DND-41 (cell line): ENCODE data around the gene RNF38.

Experiments used
- ATAC-seq: fragments of 200-7000 bp; cut with Tn5 transposase; 3 replicates; pipeline ENCODE4 v1.9.1; 2021; ENCODE audit warnings: low read depth; ENCODE audit not compliant: insufficient read depth
- DNase-seq: peaks from one replicate; pipeline ENCODE4 v3.0.0-alpha.2; 2020
- H2AFZ ChIP-seq: 2 replicates; pipeline ENCODE4 v1.6.0; 2012; ENCODE audit warnings: low read depth, low read length
- H3K27ac ChIP-seq: 2 replicates; pipeline ENCODE4 v1.5.1; 2012; ENCODE audit warnings: low read length, inconsistent platforms
- H3K27me3 ChIP-seq: fragments of 200-600 bp; sonication (generic); 2 replicates; pipeline ENCODE4 v1.6.0; 2012; ENCODE audit warnings: low read length, mild to moderate bottlenecking, inconsistent platforms; ENCODE audit not compliant: insufficient read depth, poor library complexity
- H3K36me3 ChIP-seq: 2 replicates; pipeline ENCODE4 v1.5.1; 2012; ENCODE audit warnings: low read length, inconsistent platforms; ENCODE audit not compliant: insufficient read depth
- H3K4me1 ChIP-seq: 2 replicates; pipeline ENCODE4 v1.5.1; 2012; ENCODE audit warnings: mild to moderate bottlenecking, low read length; ENCODE audit not compliant: insufficient read depth
- H3K4me2 ChIP-seq: 2 replicates; pipeline ENCODE4 v1.6.0; 2012; ENCODE audit warnings: mild to moderate bottlenecking, moderate library complexity, low read length, inconsistent platforms; ENCODE audit not compliant: insufficient read depth
- H3K4me3 ChIP-seq, 2 experiments: fragments of 200-600 bp in 1 of 2; shearing (Covaris generic) in 1 of 2; 2 replicates each; pipeline ENCODE4 v1.5.1; 2012 to 2016; ENCODE audit warnings: inconsistent platforms in 2 of 2, low read length in 2 of 2, mild to moderate bottlenecking in 2 of 2, low read depth in 1 of 2, moderate library complexity in 1 of 2
- H3K79me2 ChIP-seq: 2 replicates; pipeline ENCODE4 v1.6.0; 2012; ENCODE audit warnings: low read length, inconsistent platforms; ENCODE audit not compliant: insufficient read depth
- H3K9ac ChIP-seq: 2 replicates; pipeline ENCODE4 v1.6.0; 2012; ENCODE audit warnings: low read depth, mild to moderate bottlenecking, inconsistent platforms, low read length, moderate library complexity
- H3K9me3 ChIP-seq: 2 replicates; pipeline ENCODE4 v1.5.1; 2012; ENCODE audit warnings: low read length, moderate library complexity, mild to moderate bottlenecking, inconsistent platforms; ENCODE audit not compliant: insufficient read depth, severe bottlenecking
- H4K20me1 ChIP-seq: 2 replicates; pipeline ENCODE4 v1.6.0; 2012; ENCODE audit warnings: low read length; ENCODE audit not compliant: insufficient read depth
- EZH2 ChIP-seq: IDR thresholded peaks from 3 replicates; pipeline ENCODE4 v1.6.1; 2012; ENCODE audit warnings: borderline replicate concordance, low read depth, mild to moderate bottlenecking, moderate library complexity, low read length, inconsistent platforms; ENCODE audit not compliant: severe bottlenecking
- TF ChIP-seq, protein P1 (sequence below): IDR thresholded peaks from 2 replicates; pipeline ENCODE4 v1.5.1; 2012; ENCODE audit warnings: borderline replicate concordance, low read length, moderate library complexity, mild to moderate bottlenecking; ENCODE audit not compliant: poor library complexity, severe bottlenecking; ENCODE audit errors: extremely low read depth

The RNF38 gene

DNA sequence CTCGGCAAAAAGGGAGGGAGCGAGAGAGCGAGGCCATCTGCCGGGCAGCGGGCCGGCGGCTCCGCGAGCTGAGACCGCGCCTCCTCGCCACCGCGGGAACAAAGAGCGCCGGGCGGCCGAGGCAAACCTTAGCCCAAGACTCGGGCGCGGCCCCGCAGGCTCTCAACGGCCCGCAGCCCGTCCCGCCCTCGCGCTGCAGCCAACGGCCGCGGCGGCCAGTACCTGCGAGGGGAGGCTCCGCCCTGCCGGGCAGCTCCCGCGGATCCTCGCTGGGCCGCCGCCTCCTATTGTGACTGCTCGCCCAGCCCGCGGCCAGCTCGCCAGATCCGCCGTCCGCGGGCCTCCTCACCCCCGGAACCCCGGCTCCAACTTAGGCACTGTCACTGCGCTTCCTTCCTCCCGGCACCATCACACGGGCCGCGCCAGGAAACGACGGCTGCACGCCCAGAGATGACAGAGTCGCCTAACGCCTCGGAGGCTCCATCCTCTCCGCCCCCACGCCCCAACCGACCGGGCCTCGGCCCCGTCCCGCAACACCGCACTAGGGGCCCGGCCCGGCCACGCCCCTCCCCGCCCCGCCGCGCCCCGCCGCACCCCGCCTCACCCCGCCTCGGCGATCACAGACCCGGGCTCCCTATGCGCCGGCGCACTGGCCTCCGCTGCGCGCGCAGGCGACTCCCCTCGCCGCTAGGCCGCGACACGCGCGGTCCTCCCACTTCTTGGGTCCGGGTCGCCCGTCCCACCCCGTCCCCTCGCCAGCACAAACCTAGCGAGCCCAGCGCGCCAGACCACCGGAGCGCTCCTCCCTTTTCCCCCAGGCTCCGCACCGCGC lies 479 bp upstream of the RNF38 start:
- ATAC-seq = peak; percentile 82
- TF ChIP-seq EZH2 = no peak
- TF ChIP-seq, protein P1, sequence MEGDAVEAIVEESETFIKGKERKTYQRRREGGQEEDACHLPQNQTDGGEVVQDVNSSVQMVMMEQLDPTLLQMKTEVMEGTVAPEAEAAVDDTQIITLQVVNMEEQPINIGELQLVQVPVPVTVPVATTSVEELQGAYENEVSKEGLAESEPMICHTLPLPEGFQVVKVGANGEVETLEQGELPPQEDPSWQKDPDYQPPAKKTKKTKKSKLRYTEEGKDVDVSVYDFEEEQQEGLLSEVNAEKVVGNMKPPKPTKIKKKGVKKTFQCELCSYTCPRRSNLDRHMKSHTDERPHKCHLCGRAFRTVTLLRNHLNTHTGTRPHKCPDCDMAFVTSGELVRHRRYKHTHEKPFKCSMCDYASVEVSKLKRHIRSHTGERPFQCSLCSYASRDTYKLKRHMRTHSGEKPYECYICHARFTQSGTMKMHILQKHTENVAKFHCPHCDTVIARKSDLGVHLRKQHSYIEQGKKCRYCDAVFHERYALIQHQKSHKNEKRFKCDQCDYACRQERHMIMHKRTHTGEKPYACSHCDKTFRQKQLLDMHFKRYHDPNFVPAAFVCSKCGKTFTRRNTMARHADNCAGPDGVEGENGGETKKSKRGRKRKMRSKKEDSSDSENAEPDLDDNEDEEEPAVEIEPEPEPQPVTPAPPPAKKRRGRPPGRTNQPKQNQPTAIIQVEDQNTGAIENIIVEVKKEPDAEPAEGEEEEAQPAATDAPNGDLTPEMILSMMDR = peak; percentile 5
- Histone ChIP-seq H3K4me3 (peak overlapping the region; percentile 40 to 64), H3K4me1 (peaks cover 34% of the 10 kb centered on the region), H3K27ac (peak overlapping the region; percentile 80), H3K27me3 (no peaks in the 10 kb centered on the region), H3K4me2 (peak overlapping the region; percentile 71), H3K36me3 (no peaks in the 10 kb centered on the region; the same call in 1 of the 2 replicates), H3K9me3 (no peaks in the 10 kb centered on the region), H2AFZ (peak overlapping the region; percentile 69), H3K9ac (peak overlapping the region; percentile 92), H4K20me1 (peaks cover 13% of the 10 kb centered on the region), H3K79me2 (peaks cover 67% of the 10 kb centered on the region)
- DNase-seq = peak; percentile 88

DNA sequence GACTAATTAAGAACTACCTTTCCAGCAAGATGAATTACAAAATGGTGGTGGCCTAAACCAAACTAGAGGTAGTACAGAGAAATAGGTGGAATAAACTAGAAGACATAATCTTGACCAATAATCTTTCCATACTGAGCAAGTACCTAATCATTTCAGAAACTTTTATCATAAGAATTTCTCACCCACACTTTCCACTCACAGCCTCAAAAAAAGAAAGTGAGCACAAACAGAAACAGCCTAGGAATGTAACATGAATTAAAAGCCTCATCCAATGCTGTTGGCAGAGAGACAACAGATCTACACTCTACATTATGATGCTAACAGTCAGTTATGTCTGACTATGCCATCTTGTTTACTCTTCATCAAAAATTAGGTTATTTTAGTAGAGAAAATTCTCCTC lies 1.3 kb downstream of the RNF38 start:
- no peak overlapping the region for H3K9ac ChIP-seq
- no peak overlapping the region for H3K27ac ChIP-seq
- H3K27me3 ChIP-seq = no peaks in the 10 kb centered on the region
- peak overlapping the region; percentile 71; the same call in 1 of the 2 replicates for H3K4me2 ChIP-seq
- DNase-seq = no peak
- peaks cover 16% of the 10 kb centered on the region for H4K20me1 ChIP-seq
- no peak overlapping the region for H3K4me3 ChIP-seq
- TF ChIP-seq EZH2 = no peak
- peaks cover 34% of the 10 kb centered on the region for H3K4me1 ChIP-seq
- H3K9me3 ChIP-seq = no peaks in the 10 kb centered on the region
- H2AFZ ChIP-seq = no peak overlapping the region
- H3K36me3 ChIP-seq = peaks cover under 1% of the 10 kb centered on the region
- H3K79me2 ChIP-seq = peaks cover 81% of the 10 kb centered on the region
- ATAC-seq = no peak

DNA sequence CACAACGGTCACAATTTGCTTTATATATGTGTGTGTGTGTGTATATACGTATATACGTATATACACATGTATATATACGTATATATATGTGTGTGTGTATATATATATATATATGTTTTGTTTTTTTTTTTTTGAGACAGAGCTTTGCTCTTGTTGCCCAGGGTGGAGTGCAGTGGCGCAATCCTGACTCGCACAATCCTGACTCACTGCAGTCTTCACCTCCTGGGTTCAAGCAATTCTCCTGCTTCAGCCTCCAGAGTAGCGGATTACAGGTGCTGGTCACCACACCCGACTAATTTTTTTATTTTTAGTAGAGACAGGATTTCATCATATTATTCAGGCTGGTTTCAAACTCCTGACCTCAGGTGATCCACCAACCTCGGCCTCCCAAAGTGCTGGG lies 3.1 kb downstream of the RNF38 start:
- no peaks in the 10 kb centered on the region for H3K27me3 ChIP-seq
- H3K9ac ChIP-seq = no peak overlapping the region
- H3K27ac ChIP-seq = no peak overlapping the region
- no peaks in the 10 kb centered on the region for H3K9me3 ChIP-seq
- peaks cover 29% of the 10 kb centered on the region for H4K20me1 ChIP-seq
- TF ChIP-seq, protein P1 = no peak
- no peak for TF ChIP-seq EZH2
- DNase-seq (no peak), ATAC-seq (no peak)
- no peak overlapping the region for H3K4me2 ChIP-seq
- no peak overlapping the region for H3K4me3 ChIP-seq
- peaks cover 93% of the 10 kb centered on the region for H3K79me2 ChIP-seq
- H3K4me1 ChIP-seq = peaks cover 33% of the 10 kb centered on the region
- H2AFZ ChIP-seq = no peak overlapping the region
- peaks cover 3% of the 10 kb centered on the region for H3K36me3 ChIP-seq

DNA sequence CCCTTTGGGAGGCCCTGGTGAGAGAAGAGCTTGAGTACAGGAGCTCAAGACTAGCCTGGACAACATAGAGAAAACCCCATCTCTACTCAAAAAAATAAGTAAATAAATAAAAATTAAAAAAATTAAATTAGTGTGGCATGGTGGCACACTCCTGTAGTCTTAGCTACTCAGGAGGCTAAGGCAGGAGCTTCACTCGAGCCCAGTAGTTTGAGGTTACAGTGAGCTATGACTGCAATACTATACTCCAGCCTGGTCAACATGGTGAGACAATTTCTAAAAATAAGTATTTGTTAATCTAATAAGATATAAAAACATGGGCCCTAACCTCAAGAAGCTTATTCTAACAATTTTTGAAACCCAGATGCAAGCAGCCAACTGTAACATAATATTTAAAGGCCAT lies 7.6 kb downstream of the RNF38 start:
- H3K9me3 ChIP-seq = no peaks in the 10 kb centered on the region
- DNase-seq (no peak), ATAC-seq (no peak)
- no peak for TF ChIP-seq EZH2
- TF ChIP-seq, protein P1 = no peak
- H3K4me3 ChIP-seq = no peak overlapping the region
- no peak overlapping the region for H3K9ac ChIP-seq
- no peak overlapping the region for H3K27ac ChIP-seq
- H3K4me1 ChIP-seq = 0 out of 2 replicates have a peak, but pooled peaks cover 2% of the 10 kb centered on the region
- no peak overlapping the region for H2AFZ ChIP-seq
- H3K4me2 ChIP-seq = no peak overlapping the region
- H3K79me2 ChIP-seq = peaks cover 98% of the 10 kb centered on the region
- peaks cover 19% of the 10 kb centered on the region; the same call in 1 of the 2 replicates for H3K36me3 ChIP-seq
- peaks cover 33% of the 10 kb centered on the region for H4K20me1 ChIP-seq
- H3K27me3 ChIP-seq = no peaks in the 10 kb centered on the region
